Caco-2 (cell line): ENCODE measurements around the gene DCP1B. TPM values are rescaled to one million over a fixed set of nuclear protein-coding genes. Genes with fewer than 3 reads are reported as not detected.

Experiments
- BruUV-seq: library from RNA; stranded (reverse); fragments of 400-500 nt; replicated peaks from 2 replicates; lab custom pipeline; 2021; lab: Mats Ljungman, UMichigan
- CTCF ChIA-PET: fragments of 300-600 bp; sonication (Branson Sonifier 250); formaldehyde crosslinking; loops from one replicate; lab custom pipeline; 2022; ENCODE audit warnings: antibody characterized with exemption; lab: Charles Lee
- POLR2A ChIA-PET: fragments of 300-600 bp; sonication (Branson Sonifier 250); formaldehyde crosslinking; loops from one replicate; lab custom pipeline; 2022; ENCODE audit warnings: antibody characterized with exemption; lab: Charles Lee
- DNase-seq, 2 experiments: peaks; one replicate each; pipeline versions ENCODE4 v3.0.0 to v3.0.0-alpha.2; 2020 to 2022
- H3K27me3 ChIP-seq: replicated peaks from 2 replicates; pipeline ENCODE4 v1.6.0; 2011; ENCODE audit warnings: low read length; ENCODE audit not compliant: control insufficient read depth, insufficient read depth
- H3K36me3 ChIP-seq: 2 replicates; pipeline ENCODE4 v1.5.1; 2011; ENCODE audit warnings: low read length; ENCODE audit not compliant: control insufficient read depth, insufficient read depth
- H3K4me1 ChIP-seq: fragments of 250-450 bp; sonication (Bioruptor Pico); 2 replicates; pipeline ENCODE4 v1.5.1; 2020; ENCODE audit warnings: mild to moderate bottlenecking
- H3K4me3 ChIP-seq: 2 replicates; pipeline ENCODE4 v1.5.1; 2011; ENCODE audit warnings: low read depth, mild to moderate bottlenecking, control low read depth, low read length
- H3K9me3 ChIP-seq: fragments of 250-450 bp; sonication (Bioruptor Pico); 2 replicates; pipeline ENCODE4 v1.5.1; 2020; ENCODE audit warnings: mild to moderate bottlenecking, moderate library complexity
- H3K27ac Mint-ChIP-seq: one replicate; pipeline ENCODE4 v1.8.0; 2022; ENCODE audit warnings: mixed read lengths; ENCODE audit not compliant: unreplicated experiment
- H3K27me3 Mint-ChIP-seq: one replicate; pipeline ENCODE4 v1.8.0; 2022; ENCODE audit warnings: mixed read lengths; ENCODE audit not compliant: insufficient read depth, unreplicated experiment
- H3K36me3 Mint-ChIP-seq: one replicate; pipeline ENCODE4 v1.8.0; 2022; ENCODE audit warnings: mild to moderate bottlenecking, mixed read lengths; ENCODE audit not compliant: insufficient read depth, unreplicated experiment
- H3K4me1 Mint-ChIP-seq: one replicate; pipeline ENCODE4 v1.8.0; 2022; ENCODE audit warnings: low read depth, mixed read lengths; ENCODE audit not compliant: unreplicated experiment
- H3K4me3 Mint-ChIP-seq: one replicate; pipeline ENCODE4 v1.8.0; 2022; ENCODE audit warnings: mild to moderate bottlenecking, moderate library complexity, mixed read lengths; ENCODE audit not compliant: unreplicated experiment
- H3K9me3 Mint-ChIP-seq: one replicate; pipeline ENCODE4 v1.8.0; 2022; ENCODE audit warnings: mixed read lengths; ENCODE audit not compliant: unreplicated experiment
- CTCF ChIP-seq, 2 experiments: fragments of 200-600 bp in 1 of 2; IDR thresholded peaks; 1 replicate in 1 of 2; 2 replicates in 1 of 2; pipeline versions ENCODE4 v1.5.1 to v1.8.0; 2011 to 2022; ENCODE audit warnings: antibody characterized with exemption in 1 of 2, control low read depth in 1 of 2, inconsistent platforms in 1 of 2, low read depth in 1 of 2, low read length in 1 of 2, mild to moderate bottlenecking in 1 of 2, moderate library complexity in 1 of 2; ENCODE audit not compliant: insufficient read depth in 1 of 2, severe bottlenecking in 1 of 2, unreplicated experiment in 1 of 2
- intact Hi-C: fragments of 100-400 bp; cut with micrococcal nuclease; formaldehyde crosslinking; loops from one replicate; pipeline ENCODE4 v1.10.0; 2022; ENCODE audit not compliant: unreplicated experiment
- total RNA-seq: library from RNA; stranded (reverse); gene quantifications from 2 replicates; pipeline ENCODE4 v1.2.3, GENCODE V29; 2022

Gene DCP1B
- total RNA-seq, 1 experiment from 2014 or later = 8.2 TPM

DNA sequence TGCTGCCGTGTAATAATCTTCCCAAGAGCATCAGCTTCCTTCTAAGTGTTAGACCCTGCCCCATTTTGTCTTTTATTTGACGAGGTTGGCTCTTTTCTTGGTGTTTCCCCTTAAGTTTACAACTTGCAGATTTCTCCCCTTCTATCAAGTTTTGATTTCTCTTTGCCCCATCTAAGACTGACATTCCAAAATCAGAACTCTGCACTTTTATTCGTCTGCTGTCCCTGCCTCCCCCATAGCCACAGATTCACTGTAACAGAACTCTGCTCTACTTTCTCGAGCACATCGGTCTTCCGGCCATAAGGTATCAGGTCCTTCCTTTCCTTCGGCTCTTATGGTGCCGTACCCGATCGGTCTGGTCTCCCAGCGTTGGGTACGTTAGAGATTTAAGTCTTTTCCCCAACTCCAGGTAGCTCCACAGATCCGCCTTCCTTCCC lies 563 bp downstream of the DCP1B start:
- H3K36me3 ChIP-seq = no peaks in the 10 kb centered on the region; the same call in 1 of the 2 replicates
- ChIA-PET CTCF (interaction anchor here (1.0 to 1.2 kb wide), 3 partner anchors 9 to 287 kb away, joined by 3 to 6 read pairs (median 3); no protein-coding TSS in a partner anchor), POLR2A (interaction anchor here (1.2 kb wide), 1 partner anchor 9 kb away, joined by 9 read pairs; no protein-coding TSS in a partner anchor)
- no peaks in the 10 kb centered on the region for H3K27me3 Mint-ChIP-seq
- BruUV-seq = TSS peak; percentile 52
- H3K27ac Mint-ChIP-seq = peak overlapping the region; percentile 96
- intact Hi-C loops = no loop called here
- H3K9me3 Mint-ChIP-seq = no peaks in the 10 kb centered on the region
- H3K4me3 Mint-ChIP-seq = peak overlapping the region; percentile 95
- peaks cover 5% of the 10 kb centered on the region for H3K36me3 Mint-ChIP-seq
- H3K9me3 ChIP-seq = no peaks in the 10 kb centered on the region
- peaks cover 7% of the 10 kb centered on the region for H3K4me1 Mint-ChIP-seq
- no peaks in the 10 kb centered on the region for H3K27me3 ChIP-seq
- TF ChIP-seq CTCF (IDR thresholded peaks at IDR 0.05; ENCODE audit: insufficient read depth in 1 of 2, low read depth in 1 of 2, low read length in 1 of 2, severe bottlenecking in 1 of 2, unreplicated experiment in 1 of 2) = no peak
- peaks cover 9% of the 10 kb centered on the region for H3K4me1 ChIP-seq
- peak overlapping the region; percentile 81 for H3K4me3 ChIP-seq
- DNase-seq = no peak

- Histone ChIP-seq H3K9me3 (no peaks in the 10 kb centered on the region), H3K36me3 (no peaks in the 10 kb centered on the region; the same call in 1 of the 2 replicates), H3K27me3 (no peaks in the 10 kb centered on the region), H3K4me3 (no peak overlapping the region), H3K4me1 (0 out of 2 replicates have a peak, but pooled peaks cover 5% of the 10 kb centered on the region)
- DNase-seq = no peak
- Mint-ChIP-seq H3K4me1 (no peaks in the 10 kb centered on the region), H3K4me3 (no peak overlapping the region), H3K36me3 (no peaks in the 10 kb centered on the region), H3K27me3 (no peaks in the 10 kb centered on the region), H3K27ac (no peak overlapping the region), H3K9me3 (no peaks in the 10 kb centered on the region)
- BruUV-seq = no TSS peak
- CTCF ChIA-PET = no interaction called here
- intact Hi-C loops = no loop called here
- POLR2A ChIA-PET = no interaction called here
- no peak for TF ChIP-seq CTCF (IDR thresholded peaks at IDR 0.05; ENCODE audit: insufficient read depth in 1 of 2, low read depth in 1 of 2, low read length in 1 of 2, severe bottlenecking in 1 of 2, unreplicated experiment in 1 of 2)
Observed at GRCh38 chr12:1995205-1995896, 8.9 kb downstream of the DCP1B start.

DNA sequence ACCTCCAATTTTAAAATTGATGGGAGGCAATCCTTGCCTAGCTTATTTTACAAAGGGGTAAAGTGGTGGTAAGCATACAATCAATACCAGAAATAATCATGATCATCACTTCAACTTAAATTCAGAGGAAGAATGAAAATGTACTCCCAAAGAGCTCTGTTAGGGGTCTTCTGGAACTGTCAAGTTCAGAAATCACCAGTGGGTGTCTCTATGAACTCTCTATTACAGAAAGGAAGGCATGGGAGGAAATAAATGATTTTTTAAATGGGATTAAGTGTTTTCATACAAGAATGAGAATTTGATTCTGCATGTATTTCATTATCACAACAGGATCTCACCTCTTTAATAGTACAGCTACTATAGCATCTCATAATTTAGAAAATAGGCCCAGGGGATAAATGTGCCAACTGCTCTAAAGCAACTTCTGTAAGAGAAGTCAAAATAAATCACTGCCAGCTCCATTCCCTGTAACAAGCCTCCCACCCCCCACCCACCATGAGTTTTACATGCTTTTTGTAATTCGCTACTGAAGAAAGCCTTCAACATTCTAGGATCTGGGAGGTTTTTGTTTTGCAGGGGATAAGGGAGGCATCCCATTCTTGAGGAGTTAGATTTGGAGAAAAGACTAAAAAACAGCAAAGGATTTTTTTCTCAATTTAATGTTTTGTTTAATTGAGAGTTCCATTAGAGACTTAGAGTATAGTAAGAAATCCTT lies 9.7 kb downstream of the DCP1B start:
- no peaks in the 10 kb centered on the region for H3K4me1 Mint-ChIP-seq
- no peak overlapping the region for H3K4me3 ChIP-seq
- no peak for DNase-seq
- BruUV-seq = no TSS peak
- CTCF ChIA-PET = interaction anchor here (0.8 to 1.0 kb wide), 2 partner anchors 10 to 55 kb away, joined by 3 read pairs; partner anchors contain the start of gene DCP1B
- H3K36me3 Mint-ChIP-seq = no peaks in the 10 kb centered on the region
- no peaks in the 10 kb centered on the region for H3K27me3 Mint-ChIP-seq
- H3K27me3 ChIP-seq = no peaks in the 10 kb centered on the region
- POLR2A ChIA-PET = interaction anchor here (1.2 kb wide), 1 partner anchor 10 kb away, joined by 9 read pairs; the partner anchor contains the start of gene DCP1B
- intact Hi-C loops = no loop called here
- H3K9me3 Mint-ChIP-seq = no peaks in the 10 kb centered on the region
- TF ChIP-seq CTCF (IDR thresholded peaks at IDR 0.05; ENCODE audit: insufficient read depth in 1 of 2, low read depth in 1 of 2, low read length in 1 of 2, severe bottlenecking in 1 of 2, unreplicated experiment in 1 of 2) = no peak
- no peak overlapping the region for H3K4me3 Mint-ChIP-seq
- H3K9me3 ChIP-seq = no peaks in the 10 kb centered on the region
- no peaks in the 10 kb centered on the region; the same call in 1 of the 2 replicates for H3K36me3 ChIP-seq
- 0 out of 2 replicates have a peak, but pooled peaks cover 5% of the 10 kb centered on the region for H3K4me1 ChIP-seq
- H3K27ac Mint-ChIP-seq = no peak overlapping the region
